Activated T-cell treated with anti-CD3 and anti-CD28 coated beads, Interleukin-2, amount 50 U/mL, for 4 hours (primary cell): ENCODE measurements around the gene DCXR. TPM values are rescaled to one million over a fixed set of nuclear protein-coding genes. Genes with fewer than 3 reads are reported as not detected.

Experiments
- ATAC-seq, 2 donors: fragments of 200-7000 bp; cut with Tn5 transposase; one replicate each; pipeline ENCODE4 v1.10.0; 2021
- DNase-seq: peaks from one replicate; pipeline ENCODE4 v3.0.0-alpha.2; 2020
- H3K27me3 Mint-ChIP-seq: one replicate; pipeline ENCODE4 v1.8.0; 2021; ENCODE audit warnings: low read depth, mixed read lengths
- H3K36me3 Mint-ChIP-seq: one replicate; pipeline ENCODE4 v1.8.0; 2022; ENCODE audit warnings: mixed read lengths; ENCODE audit not compliant: insufficient read depth
- H3K4me1 Mint-ChIP-seq: one replicate; pipeline ENCODE4 v1.8.0; 2021; ENCODE audit warnings: low read depth, mixed read lengths
- H3K4me3 Mint-ChIP-seq: one replicate; pipeline ENCODE4 v1.8.0; 2021; ENCODE audit warnings: mild to moderate bottlenecking, moderate library complexity, mixed read lengths
- H3K9me3 Mint-ChIP-seq: one replicate; pipeline ENCODE4 v1.8.0; 2021; ENCODE audit warnings: mixed read lengths
- total RNA-seq, 3 donors: library from RNA; stranded (reverse); gene quantifications; one replicate each; pipeline ENCODE4 v1.2.1, GENCODE V29; 2021

Gene DCXR
- total RNA-seq, 3 donors from 2014 or later, result 74.2 to 88.6 (median 76.9) TPM

DNA sequence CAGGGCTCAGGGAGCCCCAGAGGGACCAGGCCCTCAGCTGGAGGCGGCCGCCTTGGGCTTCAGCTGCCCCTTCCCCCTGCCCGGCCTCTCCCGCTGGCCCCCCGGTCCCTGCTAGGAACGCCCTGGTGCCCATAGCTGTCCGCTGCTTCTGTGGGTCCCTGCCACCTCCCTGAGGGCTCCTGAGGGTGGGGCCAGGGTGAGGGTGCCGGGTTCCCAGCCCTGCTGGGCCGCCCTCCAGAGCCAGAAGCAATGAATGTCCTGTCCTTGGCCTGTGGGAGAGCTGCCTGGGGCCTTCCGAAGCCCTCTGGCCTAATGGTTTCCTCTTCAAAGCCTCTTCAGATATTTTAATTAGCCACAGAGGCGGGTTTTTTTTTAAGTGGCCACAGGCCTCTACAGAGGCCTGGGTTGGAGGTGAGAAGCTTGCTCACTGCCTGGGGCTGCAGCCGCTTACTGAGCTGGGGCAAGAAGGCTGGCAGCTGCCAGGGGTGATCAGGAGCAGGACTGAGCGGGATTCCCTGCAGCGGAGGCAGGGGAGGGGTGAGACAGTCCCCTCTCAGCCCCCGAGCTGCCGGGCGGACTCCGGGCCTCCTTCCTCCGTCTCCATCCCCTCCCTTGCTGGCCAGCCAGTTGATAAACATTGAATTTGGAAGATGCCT is 24.7 kb downstream of the DCXR start:
- ATAC-seq, result no peak
- no peaks in the 10 kb centered on the region for H3K36me3 Mint-ChIP-seq
- H3K4me1 Mint-ChIP-seq, result no peaks in the 10 kb centered on the region
- H3K27me3 Mint-ChIP-seq, result no peaks in the 10 kb centered on the region
- H3K9me3 Mint-ChIP-seq, result no peaks in the 10 kb centered on the region
- no peak overlapping the region for H3K4me3 Mint-ChIP-seq
- no peak for DNase-seq

DNA sequence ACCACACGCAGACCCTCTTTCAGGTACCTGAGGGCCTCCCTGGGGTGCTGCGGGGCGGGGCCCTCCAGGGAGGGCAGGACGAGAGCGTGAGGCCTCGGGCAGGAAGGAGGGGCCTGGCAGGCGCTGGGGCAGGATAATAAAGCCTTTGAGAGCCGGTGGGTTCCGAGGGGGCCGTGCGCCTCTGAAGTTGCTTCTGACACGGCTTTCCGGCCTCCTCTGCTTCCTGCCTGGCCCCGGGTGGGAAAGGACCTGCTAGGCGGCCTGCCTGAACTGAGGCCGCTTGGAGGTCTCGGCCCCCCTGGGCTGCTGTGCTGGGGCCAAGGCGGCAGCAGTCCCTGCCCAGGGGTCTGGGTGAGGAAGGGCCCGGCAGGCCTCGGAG is 25.2 kb downstream of the DCXR start:
- no peaks in the 10 kb centered on the region for H3K4me1 Mint-ChIP-seq
- DNase-seq (no peak), ATAC-seq (no peak)
- H3K27me3 Mint-ChIP-seq, result no peaks in the 10 kb centered on the region
- H3K36me3 Mint-ChIP-seq, result no peaks in the 10 kb centered on the region
- no peaks in the 10 kb centered on the region for H3K9me3 Mint-ChIP-seq
- no peak overlapping the region for H3K4me3 Mint-ChIP-seq

- DNase-seq (no peak), ATAC-seq (no peak)
- no peaks in the 10 kb centered on the region for H3K4me1 Mint-ChIP-seq
- no peak overlapping the region for H3K4me3 Mint-ChIP-seq
- H3K9me3 Mint-ChIP-seq, result no peaks in the 10 kb centered on the region
- H3K36me3 Mint-ChIP-seq, result no peaks in the 10 kb centered on the region
- H3K27me3 Mint-ChIP-seq, result no peaks in the 10 kb centered on the region
Measured at GRCh38 chr17:82011617-82012187, 25.8 kb downstream of the DCXR start.

DNA sequence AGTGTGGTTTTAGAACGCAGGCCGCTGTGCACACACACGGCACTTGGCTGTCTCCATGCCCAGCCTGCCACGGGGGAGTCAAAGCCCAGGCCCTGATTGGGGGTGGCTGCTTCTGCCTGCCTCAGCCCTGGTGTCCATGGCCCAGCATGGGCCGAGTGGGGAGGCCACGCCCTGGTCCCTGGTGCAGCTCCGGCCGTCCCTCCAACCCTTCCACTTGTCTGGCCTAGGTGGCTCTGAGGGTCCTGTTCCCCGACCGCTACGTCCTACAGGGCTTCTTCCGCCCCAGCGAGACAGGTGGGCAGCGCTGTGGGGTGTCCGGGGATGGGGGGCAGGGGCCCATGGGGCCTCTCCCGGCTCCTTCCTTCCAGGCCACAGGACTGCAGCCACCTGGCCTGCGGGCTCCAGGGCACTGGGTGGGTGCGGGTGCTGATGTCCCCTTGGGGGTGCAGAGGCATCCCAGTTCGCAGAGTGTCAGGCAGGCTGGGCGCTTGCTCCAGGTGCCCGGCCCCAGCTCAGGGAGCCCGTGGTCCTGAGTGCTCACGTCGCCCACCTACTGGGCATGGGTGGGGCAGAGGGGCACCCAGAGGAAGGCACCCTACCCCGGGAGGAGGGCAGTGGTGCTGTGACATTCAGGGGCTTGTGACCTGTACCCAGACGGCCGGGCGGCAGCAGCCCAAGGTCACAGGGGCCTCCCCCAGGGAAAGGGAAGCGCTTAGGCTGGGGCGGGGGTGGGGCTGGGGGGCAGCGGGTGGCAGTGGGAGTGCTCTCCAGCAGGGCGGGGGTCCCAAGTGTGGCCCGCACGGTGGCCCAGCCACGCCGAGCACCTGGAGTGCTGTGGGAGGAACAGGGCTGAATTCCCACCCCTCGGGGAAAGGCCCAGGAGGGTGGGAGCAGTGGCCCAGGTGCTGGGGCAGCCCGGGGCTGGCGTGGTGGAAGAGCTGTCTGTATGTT is 26.6 kb downstream of the DCXR start:
- DNase-seq, result no peak
- ATAC-seq, result no peak
- no peaks in the 10 kb centered on the region for H3K27me3 Mint-ChIP-seq
- no peaks in the 10 kb centered on the region for H3K4me1 Mint-ChIP-seq
- H3K36me3 Mint-ChIP-seq, result no peaks in the 10 kb centered on the region
- H3K9me3 Mint-ChIP-seq, result no peaks in the 10 kb centered on the region
- H3K4me3 Mint-ChIP-seq, result no peak overlapping the region

DNA sequence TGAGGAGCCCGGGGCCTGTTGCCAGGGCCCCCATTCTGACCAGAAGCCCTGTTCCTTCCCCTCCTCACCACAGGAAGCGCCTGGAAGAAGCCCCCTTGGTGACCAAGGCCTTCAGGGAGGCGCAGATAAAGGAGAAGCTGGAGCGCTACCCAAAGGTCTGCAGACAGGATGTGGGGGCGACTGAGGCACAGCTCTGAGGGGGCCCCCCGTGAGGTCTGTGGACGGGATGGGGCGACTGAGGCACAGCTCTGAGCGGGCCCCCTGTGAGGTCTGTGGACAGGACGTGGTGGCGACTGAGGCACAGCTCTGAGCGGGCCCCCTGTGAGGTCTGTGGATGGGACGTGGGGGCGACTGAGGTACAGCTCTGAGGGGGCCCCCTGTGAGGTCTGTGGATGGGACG is 28.1 kb downstream of the DCXR start:
- DNase-seq (no peak), ATAC-seq (no peak)
- Mint-ChIP-seq H3K4me3 (no peak overlapping the region), H3K4me1 (no peaks in the 10 kb centered on the region), H3K9me3 (no peaks in the 10 kb centered on the region), H3K27me3 (no peaks in the 10 kb centered on the region), H3K36me3 (no peaks in the 10 kb centered on the region)

- Mint-ChIP-seq H3K9me3 (no peaks in the 10 kb centered on the region), H3K27me3 (no peaks in the 10 kb centered on the region), H3K4me1 (no peaks in the 10 kb centered on the region), H3K4me3 (no peak overlapping the region), H3K36me3 (no peaks in the 10 kb centered on the region)
- ATAC-seq (no peak), DNase-seq (no peak)
Measured at GRCh38 chr17:82008941-82009405, 28.5 kb downstream of the DCXR start.

GRCh38 chr17:82008258-82008940 is 29.1 kb downstream of the DCXR start:
- no peaks in the 10 kb centered on the region for H3K36me3 Mint-ChIP-seq
- no peaks in the 10 kb centered on the region for H3K4me1 Mint-ChIP-seq
- DNase-seq (no peak), ATAC-seq (no peak)
- H3K4me3 Mint-ChIP-seq, result no peak overlapping the region
- H3K27me3 Mint-ChIP-seq, result no peaks in the 10 kb centered on the region
- H3K9me3 Mint-ChIP-seq, result no peaks in the 10 kb centered on the region

DNA sequence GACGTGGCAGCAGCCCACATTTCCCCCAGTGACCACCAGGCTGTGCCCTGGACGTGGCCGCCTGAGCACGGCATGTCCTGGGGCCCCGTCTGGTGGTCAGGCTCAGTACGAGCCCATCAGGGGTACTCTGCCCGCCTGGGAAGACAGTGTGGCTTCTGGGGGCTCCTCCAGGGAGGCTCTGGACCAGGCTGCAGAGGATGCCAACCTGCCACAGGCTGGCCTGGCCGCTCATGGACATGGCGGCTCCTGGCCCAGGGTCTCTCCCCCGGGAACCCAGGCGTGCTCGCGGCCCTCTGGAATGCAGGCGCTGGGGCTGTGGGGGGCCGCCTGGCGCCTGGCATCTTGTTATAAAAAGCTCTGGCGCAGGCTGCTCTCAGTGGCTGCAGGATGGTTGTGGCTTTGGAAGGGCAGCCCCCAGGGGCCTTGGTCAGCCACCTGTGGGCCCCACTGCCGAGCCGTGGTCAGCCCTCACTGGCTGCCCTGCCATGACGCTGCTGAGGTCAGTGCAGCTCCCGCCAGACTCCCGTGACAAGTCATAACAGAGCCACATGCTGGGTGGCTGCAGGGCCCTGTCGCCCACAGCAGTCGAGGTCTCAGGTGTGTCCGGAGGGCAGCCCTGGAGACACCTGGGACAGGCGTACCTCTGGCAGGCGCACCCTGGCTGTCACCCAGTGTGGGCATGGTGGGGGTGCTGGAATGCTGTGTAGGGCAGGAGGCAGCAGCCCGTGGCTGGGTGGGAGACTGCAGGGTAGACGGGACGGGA is 29.8 kb downstream of the DCXR start:
- ATAC-seq (no peak), DNase-seq (no peak)
- H3K4me1 Mint-ChIP-seq, result no peaks in the 10 kb centered on the region
- H3K9me3 Mint-ChIP-seq, result no peaks in the 10 kb centered on the region
- no peaks in the 10 kb centered on the region for H3K36me3 Mint-ChIP-seq
- no peaks in the 10 kb centered on the region for H3K27me3 Mint-ChIP-seq
- no peak overlapping the region for H3K4me3 Mint-ChIP-seq

DNA sequence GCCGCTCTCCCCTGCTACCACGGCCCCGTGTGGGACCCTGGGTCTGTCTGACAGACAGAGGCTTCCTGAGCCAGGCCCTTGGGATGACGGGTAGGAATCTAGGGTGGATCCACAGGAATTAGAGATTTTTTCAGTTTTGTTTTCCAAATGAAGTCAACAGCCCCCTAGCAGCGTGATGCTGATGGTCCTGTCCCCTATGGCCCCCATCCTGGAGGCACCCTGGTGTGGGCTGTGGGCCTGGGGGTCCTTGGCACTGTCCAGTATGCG is 30.3 kb downstream of the DCXR start:
- ATAC-seq (no peak), DNase-seq (no peak)
- Mint-ChIP-seq H3K9me3 (no peaks in the 10 kb centered on the region), H3K36me3 (no peaks in the 10 kb centered on the region), H3K4me3 (no peak overlapping the region), H3K27me3 (no peaks in the 10 kb centered on the region), H3K4me1 (no peaks in the 10 kb centered on the region)

GRCh38 chr17:82006468-82007227 is 30.8 kb downstream of the DCXR start:
- Mint-ChIP-seq H3K4me1 (no peaks in the 10 kb centered on the region), H3K4me3 (no peak overlapping the region), H3K9me3 (no peaks in the 10 kb centered on the region), H3K27me3 (no peaks in the 10 kb centered on the region), H3K36me3 (no peaks in the 10 kb centered on the region)
- DNase-seq (no peak), ATAC-seq (no peak)

- H3K9me3 Mint-ChIP-seq, result no peaks in the 10 kb centered on the region
- no peaks in the 10 kb centered on the region for H3K27me3 Mint-ChIP-seq
- ATAC-seq (no peak), DNase-seq (no peak)
- no peak overlapping the region for H3K4me3 Mint-ChIP-seq
- H3K36me3 Mint-ChIP-seq, result no peaks in the 10 kb centered on the region
- H3K4me1 Mint-ChIP-seq, result no peaks in the 10 kb centered on the region
Measured at GRCh38 chr17:82005701-82006348, 31.7 kb downstream of the DCXR start.

DNA sequence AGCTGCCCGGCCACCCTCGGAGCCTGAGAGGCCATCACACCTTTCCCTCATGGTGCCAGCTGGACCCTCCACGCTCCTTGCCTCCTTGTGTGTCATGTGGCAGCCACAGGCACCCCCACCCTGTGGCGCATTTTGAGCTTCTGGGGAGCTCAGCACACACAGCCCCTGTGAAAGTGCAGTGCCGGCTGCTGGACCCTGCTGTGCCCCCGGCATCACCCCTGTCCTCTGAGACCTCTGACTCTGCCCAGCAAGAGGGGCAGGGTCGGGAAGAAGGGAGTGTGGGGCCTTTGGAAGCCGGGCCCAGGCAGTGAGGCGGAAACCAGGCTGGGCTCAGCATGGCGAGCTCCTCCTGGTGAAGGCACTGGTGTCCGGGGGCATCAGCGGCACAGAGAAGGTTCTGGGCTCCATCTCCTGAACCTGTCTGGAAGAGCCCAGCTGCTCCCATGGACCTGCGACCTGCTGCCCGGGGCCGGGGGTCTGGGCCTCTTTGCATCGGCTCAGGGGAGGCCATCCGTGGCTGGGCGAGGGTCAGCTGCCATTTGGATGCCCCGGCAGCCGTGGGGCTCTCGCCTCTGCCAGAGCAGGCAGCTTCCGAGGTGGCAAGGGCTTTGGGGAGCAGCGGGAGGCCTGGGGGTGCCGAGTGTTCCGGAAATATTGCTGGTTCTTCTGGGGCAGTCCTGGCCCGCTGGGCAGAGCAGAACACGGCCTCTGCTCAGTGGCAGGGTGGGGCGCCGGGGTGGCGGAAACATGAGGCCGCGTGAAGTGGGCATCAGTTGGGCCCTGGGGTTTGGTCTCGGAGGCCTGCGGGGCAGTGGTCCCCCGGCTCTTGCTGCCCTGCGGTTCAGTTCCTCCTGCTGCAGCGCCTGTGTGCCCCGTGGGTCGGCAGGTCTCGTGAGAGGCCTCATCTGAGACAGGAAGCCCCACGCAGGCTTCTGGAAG is 32.7 kb downstream of the DCXR start:
- ATAC-seq (no peak), DNase-seq (no peak)
- Mint-ChIP-seq H3K9me3 (no peaks in the 10 kb centered on the region), H3K36me3 (no peaks in the 10 kb centered on the region), H3K4me1 (no peaks in the 10 kb centered on the region), H3K27me3 (no peaks in the 10 kb centered on the region), H3K4me3 (no peak overlapping the region)
